Naive thymus-derived CD8-positive, alpha-beta T cell (primary cell): ENCODE data around the gene LMF1. TPM values are rescaled to one million over a fixed set of nuclear protein-coding genes. Genes with fewer than 3 reads are reported as not detected.

ENCODE experiments used
- ATAC-seq, 2 donors: fragments of 150-1000 bp; cut with Tn5 transposase in 1 of 2; sonication (Bioruptor Pico), chemical (Tn5 transposase) in 1 of 2; 1 replicate in 1 of 2; 2 replicates in 1 of 2; pipeline ENCODE4 v1.10.0; 2021; ENCODE audit warnings: mild to moderate bottlenecking in 2 of 2, moderate library complexity in 2 of 2
- POLR2A ChIA-PET: fragments of 350-600 bp; sonication (Branson Sonifier 250); formaldehyde crosslinking; loops from one replicate; lab custom pipeline; 2021; ENCODE audit warnings: antibody characterized with exemption; lab: Charles Lee
- DNase-seq, 10 donors: peaks; one replicate each; pipeline versions ENCODE4 v3.0.0 to v3.0.0-alpha.2; 2020 to 2022
- H3K27ac Mint-ChIP-seq, 10 donors: one replicate each; pipeline ENCODE4 v1.8.0; 2020 to 2022; ENCODE audit warnings: mild to moderate bottlenecking in 10 of 10, mixed read lengths in 10 of 10, moderate library complexity in 4 of 10, inconsistent platforms in 1 of 10
- H3K27me3 Mint-ChIP-seq, 5 donors: one replicate each; pipeline ENCODE4 v1.8.0; 2021 to 2022; ENCODE audit warnings: mixed read lengths in 5 of 5
- H3K36me3 Mint-ChIP-seq, 3 donors: one replicate each; pipeline ENCODE4 v1.8.0; 2020 to 2022; ENCODE audit warnings: mixed read lengths in 3 of 3, mild to moderate bottlenecking in 2 of 3, inconsistent platforms in 1 of 3
- H3K4me1 Mint-ChIP-seq, 4 donors: one replicate each; pipeline ENCODE4 v1.8.0; 2021 to 2022; ENCODE audit warnings: mixed read lengths in 4 of 4
- H3K4me3 Mint-ChIP-seq, 10 donors: one replicate each; pipeline ENCODE4 v1.8.0; 2020 to 2022; ENCODE audit warnings: mild to moderate bottlenecking in 10 of 10, mixed read lengths in 10 of 10, moderate library complexity in 6 of 10, inconsistent platforms in 1 of 10
- H3K9me3 Mint-ChIP-seq, 9 donors: one replicate each; pipeline ENCODE4 v1.8.0; 2020 to 2022; ENCODE audit warnings: mixed read lengths in 9 of 9, mild to moderate bottlenecking in 3 of 9, inconsistent platforms in 1 of 9, moderate library complexity in 1 of 9
- polyA plus RNA-seq, 3 donors: library from polyadenylated mRNA; unstranded; fragments of 300-500 nt; fragmentation: Illumina TruSeq; gene quantifications; one replicate each; pipeline ENCODE4 v1.2.3, GENCODE V29; 2021
- total RNA-seq, 8 experiments: library from RNA in 2 of 8; stranded (reverse) in 2 of 8; gene quantifications; one replicate each; pipeline ENCODE4 v1.2.3 and lab custom pipeline; 2021 to 2026

LMF1 gene
- total and polyA plus RNA-seq, 5 experiments from 2014 or later, result 12.2 to 45.1 (median 13.6) TPM

- Mint-ChIP-seq H3K9me3 (peaks cover 0 to 11% (median 0%) of the 10 kb centered on the region in 9 donors), H3K4me3 (no peak overlapping the region), H3K27ac (peak overlapping the region in 1 of 10 donors; percentile 59), H3K36me3 (peaks cover 4 to 7% (median 6%) of the 10 kb centered on the region in 3 donors), H3K4me1 (peaks cover 5 to 22% (median 10%) of the 10 kb centered on the region in 4 donors), H3K27me3 (no peaks in the 10 kb centered on the region)
- no peak for DNase-seq
- POLR2A ChIA-PET, result interaction anchor here (1.2 kb wide), 1 partner anchor 11 kb away, joined by 3 read pairs; no protein-coding TSS in a partner anchor
- no peak for ATAC-seq
These were observed 19.9 kb upstream of the LMF1 start for GRCh38 chr16:990516-991291.

GRCh38 chr16:989354-989814, 18.6 kb upstream of the LMF1 start:
- POLR2A ChIA-PET, result interaction anchor here (1.5 to 1.7 kb wide), 2 partner anchors 14 to 20 kb away, joined by 4 to 6 read pairs; no protein-coding TSS in a partner anchor
- ATAC-seq, result no peak
- H3K27ac Mint-ChIP-seq, result no peak overlapping the region

GRCh38 chr16:988471-989353, 17.9 kb upstream of the LMF1 start:
- Mint-ChIP-seq H3K27me3 (no peaks in the 10 kb centered on the region), H3K27ac (peak overlapping the region in 1 of 10 donors; percentile 70), H3K9me3 (no peaks in the 10 kb centered on the region), H3K36me3 (no peaks in the 10 kb centered on the region), H3K4me1 (peaks cover 0 to 8% (median 1%) of the 10 kb centered on the region in 4 donors), H3K4me3 (no peak overlapping the region)
- POLR2A ChIA-PET, result interaction anchor here (1.5 to 1.7 kb wide), 2 partner anchors 15 to 19 kb away, joined by 4 to 6 read pairs; no protein-coding TSS in a partner anchor
- ATAC-seq, result no peak
- no peak for DNase-seq

More at GRCh38 chr16:989354-989814, 18.6 kb upstream of the LMF1 start:
- Mint-ChIP-seq H3K4me3 (no peak overlapping the region), H3K27me3 (no peaks in the 10 kb centered on the region), H3K36me3 (no peaks in the 10 kb centered on the region), H3K9me3 (no peaks in the 10 kb centered on the region), H3K4me1 (peaks cover 0 to 9% (median 1%) of the 10 kb centered on the region in 4 donors)
- no peak for DNase-seq

GRCh38 chr16:987906-988305, 17.1 kb upstream of the LMF1 start:
- POLR2A ChIA-PET, result interaction anchor here (1.7 kb wide), 1 partner anchor 18 kb away, joined by 4 read pairs; no protein-coding TSS in a partner anchor
- peaks cover 0 to 4% (median 1%) of the 10 kb centered on the region in 4 donors for H3K4me1 Mint-ChIP-seq
- no peaks in the 10 kb centered on the region for H3K36me3 Mint-ChIP-seq
- no peak overlapping the region for H3K27ac Mint-ChIP-seq
- H3K4me3 Mint-ChIP-seq, result no peak overlapping the region
- DNase-seq, result no peak
- ATAC-seq, result no peak
- no peaks in the 10 kb centered on the region for H3K9me3 Mint-ChIP-seq
- no peaks in the 10 kb centered on the region for H3K27me3 Mint-ChIP-seq

- no peak overlapping the region for H3K27ac Mint-ChIP-seq
- H3K27me3 Mint-ChIP-seq, result no peaks in the 10 kb centered on the region
- ATAC-seq (no peak), DNase-seq (no peak)
- H3K4me1 Mint-ChIP-seq, result peaks cover 0 to 6% (median 2%) of the 10 kb centered on the region in 4 donors
- no peaks in the 10 kb centered on the region for H3K36me3 Mint-ChIP-seq
- H3K4me3 Mint-ChIP-seq, result no peak overlapping the region
- no peaks in the 10 kb centered on the region for H3K9me3 Mint-ChIP-seq
- POLR2A ChIA-PET, result interaction anchor here (9.0 kb wide), 1 partner anchor 14 kb away, joined by 171 read pairs; no protein-coding TSS in a partner anchor
These were observed 16.3 kb upstream of the LMF1 start for GRCh38 chr16:986925-987582.

- H3K4me3 Mint-ChIP-seq, result no peak overlapping the region
- DNase-seq, result no peak
- H3K9me3 Mint-ChIP-seq, result no peaks in the 10 kb centered on the region
- no peaks in the 10 kb centered on the region for H3K36me3 Mint-ChIP-seq
- H3K27me3 Mint-ChIP-seq, result no peaks in the 10 kb centered on the region
- peaks cover 0 to 6% (median 2%) of the 10 kb centered on the region in 4 donors for H3K4me1 Mint-ChIP-seq
- ATAC-seq, result no peak
- POLR2A ChIA-PET, result interaction anchor here (9.0 kb wide), 1 partner anchor 15 kb away, joined by 171 read pairs; no protein-coding TSS in a partner anchor
- peak overlapping the region in 1 of 10 donors; percentile 14 for H3K27ac Mint-ChIP-seq
These were observed 15.6 kb upstream of the LMF1 start for GRCh38 chr16:986411-986810.

GRCh38 chr16:985646-986400, 15.0 kb upstream of the LMF1 start:
- ATAC-seq, result no peak
- Mint-ChIP-seq H3K27ac (peak overlapping the region in 1 of 10 donors; percentile 18), H3K9me3 (peaks cover 0 to 2% (median 0%) of the 10 kb centered on the region in 9 donors), H3K4me3 (peak overlapping the region in 1 of 10 donors; percentile 25), H3K27me3 (peaks cover 0 to 2% (median 0%) of the 10 kb centered on the region in 5 donors), H3K4me1 (peaks cover 0 to 6% (median 2%) of the 10 kb centered on the region in 4 donors), H3K36me3 (no peaks in the 10 kb centered on the region)
- POLR2A ChIA-PET, result interaction anchor here (9.0 kb wide), 1 partner anchor 15 kb away, joined by 171 read pairs; no protein-coding TSS in a partner anchor
- DNase-seq, result no peak

- ATAC-seq, result no peak
- peaks cover 0 to 6% (median 3%) of the 10 kb centered on the region in 4 donors for H3K4me1 Mint-ChIP-seq
These were observed 14.2 kb upstream of the LMF1 start for GRCh38 chr16:984736-985636.

GRCh38 chr16:984121-984694, 13.4 kb upstream of the LMF1 start:
- POLR2A ChIA-PET, result interaction anchor here (9.0 kb wide), 1 partner anchor 17 kb away, joined by 171 read pairs; no protein-coding TSS in a partner anchor

More at GRCh38 chr16:984736-985636, 14.2 kb upstream of the LMF1 start:
- Mint-ChIP-seq H3K27me3 (peaks cover 0 to 2% (median 0%) of the 10 kb centered on the region in 5 donors), H3K4me3 (peak overlapping the region in 1 of 10 donors; percentile 25), H3K27ac (no peak overlapping the region), H3K9me3 (peaks cover 0 to 2% (median 0%) of the 10 kb centered on the region in 9 donors), H3K36me3 (no peaks in the 10 kb centered on the region)
- POLR2A ChIA-PET, result interaction anchor here (9.0 kb wide), 1 partner anchor 16 kb away, joined by 171 read pairs; no protein-coding TSS in a partner anchor
- no peak for DNase-seq

More at GRCh38 chr16:984121-984694, 13.4 kb upstream of the LMF1 start:
- Mint-ChIP-seq H3K27me3 (peaks cover 0 to 2% (median 0%) of the 10 kb centered on the region in 5 donors), H3K36me3 (no peaks in the 10 kb centered on the region), H3K27ac (no peak overlapping the region), H3K9me3 (peaks cover 0 to 2% (median 0%) of the 10 kb centered on the region in 9 donors), H3K4me3 (no peak overlapping the region), H3K4me1 (peaks cover 0 to 11% (median 7%) of the 10 kb centered on the region in 4 donors)
- DNase-seq, result no peak
- no peak for ATAC-seq
